Parathyroid adenoma (tissue), 2 donors: Measurements from ENCODE around the gene TRIOBP.
A peak's percentile ranks its signal among the peaks of the same experiment; 100 is the strongest.
"Not testable (repeated sequence)": the region's sequence is repeated elsewhere in the genome, so short reads cannot be mapped to it uniquely, and the experiment has no call there.

Experiments used
- H2AFZ ChIP-seq: fragments of 300-600 bp; sonication (generic); one replicate; pipeline ENCODE4 v1.7.0; 2017; ENCODE audit warnings: antibody characterized with exemption, mild to moderate bottlenecking
- H3K27ac ChIP-seq: fragments of 300-600 bp; sonication (generic); one replicate; pipeline ENCODE4 v1.7.0; 2017
- H3K27me3 ChIP-seq: fragments of 300-600 bp; sonication (generic); one replicate; pipeline ENCODE4 v1.7.0; 2017; ENCODE audit warnings: low read length; ENCODE audit not compliant: control insufficient read depth, insufficient read depth
- H3K36me3 ChIP-seq: fragments of 300-600 bp; sonication (generic); one replicate; pipeline ENCODE4 v1.7.0; 2017; ENCODE audit warnings: low read length; ENCODE audit not compliant: control insufficient read depth, insufficient read depth
- H3K4me1 ChIP-seq: fragments of 300-600 bp; sonication (generic); one replicate; pipeline ENCODE4 v1.7.0; 2017; ENCODE audit warnings: control low read depth
- H3K4me2 ChIP-seq: fragments of 300-600 bp; sonication (generic); one replicate; pipeline ENCODE4 v1.7.0; 2017; ENCODE audit warnings: low read length
- H3K4me3 ChIP-seq: fragments of 300-600 bp; sonication (generic); one replicate; pipeline ENCODE4 v1.7.0; 2017; ENCODE audit warnings: low read depth, low read length
- H3K79me2 ChIP-seq: fragments of 300-600 bp; sonication (generic); one replicate; pipeline ENCODE4 v1.7.0; 2017; ENCODE audit warnings: control low read depth
- H3K9ac ChIP-seq: fragments of 300-600 bp; sonication (generic); one replicate; pipeline ENCODE4 v1.7.0; 2017; ENCODE audit warnings: mild to moderate bottlenecking
- H3K9me3 ChIP-seq: fragments of 300-600 bp; sonication (generic); one replicate; pipeline ENCODE4 v1.7.0; 2017; ENCODE audit warnings: low read length; ENCODE audit not compliant: control insufficient read depth
- CTCF ChIP-seq: fragments of 300-600 bp; sonication (generic); IDR thresholded peaks from one replicate; pipeline ENCODE4 v1.7.0; 2017; ENCODE audit warnings: antibody characterized with exemption, mild to moderate bottlenecking
- donor health status: primary hyperparathyroidism.

The TRIOBP gene

DNA sequence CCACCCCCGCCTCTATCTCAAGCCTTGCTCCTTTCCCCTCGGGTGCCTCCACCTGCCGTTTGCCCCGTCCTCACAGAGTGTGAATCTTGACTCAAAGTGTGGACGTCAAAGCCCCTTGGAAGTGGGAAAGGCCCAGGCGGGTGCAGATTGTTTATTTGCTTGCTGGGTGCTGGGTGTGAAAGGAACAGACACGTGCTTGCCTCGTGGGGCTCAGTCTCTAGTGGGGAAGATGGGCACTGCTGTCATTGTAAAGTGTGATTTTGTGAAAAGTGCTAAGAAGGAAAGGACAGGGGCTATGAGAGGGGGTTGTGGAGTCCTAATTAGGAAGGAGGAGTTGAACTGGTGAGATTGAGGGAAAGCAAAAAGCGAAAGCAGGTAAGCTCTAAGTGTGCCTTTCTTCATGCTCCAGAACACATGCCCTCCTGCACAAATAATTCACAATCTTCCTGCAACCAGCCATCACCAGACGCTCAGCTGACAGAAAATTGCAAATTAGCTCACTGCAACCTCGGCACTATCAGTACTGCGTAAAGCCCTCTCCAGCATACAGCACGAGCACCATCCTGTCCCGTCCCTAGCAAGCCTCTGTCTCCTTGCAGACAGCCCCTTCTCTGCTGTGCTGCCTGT lies 101.1 kb downstream of the TRIOBP start:
- Histone ChIP-seq H3K9ac (no peak overlapping the region), H3K36me3 (no peaks in the 10 kb centered on the region), H3K27ac (no peak overlapping the region), H3K79me2 (no peaks in the 10 kb centered on the region), H3K4me1 (no peaks in the 10 kb centered on the region), H3K9me3 (no peaks in the 10 kb centered on the region), H2AFZ (no peak overlapping the region), H3K27me3 (no peaks in the 10 kb centered on the region), H3K4me3 (no peak overlapping the region), H3K4me2 (no peak overlapping the region)
- no peak for TF ChIP-seq CTCF

- not testable (repeated sequence) for H3K79me2 ChIP-seq, H3K9ac ChIP-seq, H3K36me3 ChIP-seq, H3K27me3 ChIP-seq, H3K9me3 ChIP-seq, H3K4me2 ChIP-seq, H3K4me1 ChIP-seq, H3K4me3 ChIP-seq, H2AFZ ChIP-seq, H3K27ac ChIP-seq
Measured at GRCh38 chr22:37799979-37800378, 103.1 kb downstream of the TRIOBP start.

DNA sequence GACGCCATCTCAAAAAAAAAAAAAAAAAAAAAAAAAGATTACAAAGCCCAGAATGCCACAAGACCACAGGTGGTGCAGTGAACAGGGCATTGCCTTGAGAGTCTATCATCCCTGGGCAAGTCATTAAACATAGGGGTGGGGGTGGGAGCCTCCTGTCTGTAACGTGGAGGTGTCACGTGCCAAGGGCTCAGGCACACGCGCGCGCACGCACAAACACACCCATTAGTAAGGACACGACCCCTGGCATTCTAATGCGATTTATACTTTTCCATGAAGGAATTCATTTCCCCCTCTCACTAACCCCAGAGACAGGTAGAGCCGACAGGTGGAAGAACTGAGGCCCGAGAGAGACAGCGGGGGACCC lies 105.1 kb downstream of the TRIOBP start:
- peaks cover 5% of the 10 kb centered on the region for H3K4me1 ChIP-seq
- H3K9me3 ChIP-seq, result no peaks in the 10 kb centered on the region
- H3K4me2 ChIP-seq, result peak overlapping the region; percentile 98
- peak overlapping the region; percentile 53 for H3K9ac ChIP-seq
- H3K27me3 ChIP-seq, result no peaks in the 10 kb centered on the region
- peak overlapping the region; percentile 77 for H3K4me3 ChIP-seq
- H3K79me2 ChIP-seq, result no peaks in the 10 kb centered on the region
- no peak for TF ChIP-seq CTCF
- H2AFZ ChIP-seq, result peak overlapping the region; percentile 92
- H3K27ac ChIP-seq, result peak overlapping the region; percentile 60
- H3K36me3 ChIP-seq, result no peaks in the 10 kb centered on the region

- Histone ChIP-seq H3K4me2 (peak overlapping the region; percentile 98), H3K27me3 (no peaks in the 10 kb centered on the region), H3K4me3 (peak overlapping the region; percentile 77), H3K27ac (peak overlapping the region; percentile 60), H3K36me3 (no peaks in the 10 kb centered on the region), H3K79me2 (no peaks in the 10 kb centered on the region), H3K4me1 (peaks cover 5% of the 10 kb centered on the region), H2AFZ (peak overlapping the region; percentile 92), H3K9ac (peak overlapping the region; percentile 53), H3K9me3 (no peaks in the 10 kb centered on the region)
- no peak for TF ChIP-seq CTCF
Measured at GRCh38 chr22:37802310-37803194, 105.7 kb downstream of the TRIOBP start.

DNA sequence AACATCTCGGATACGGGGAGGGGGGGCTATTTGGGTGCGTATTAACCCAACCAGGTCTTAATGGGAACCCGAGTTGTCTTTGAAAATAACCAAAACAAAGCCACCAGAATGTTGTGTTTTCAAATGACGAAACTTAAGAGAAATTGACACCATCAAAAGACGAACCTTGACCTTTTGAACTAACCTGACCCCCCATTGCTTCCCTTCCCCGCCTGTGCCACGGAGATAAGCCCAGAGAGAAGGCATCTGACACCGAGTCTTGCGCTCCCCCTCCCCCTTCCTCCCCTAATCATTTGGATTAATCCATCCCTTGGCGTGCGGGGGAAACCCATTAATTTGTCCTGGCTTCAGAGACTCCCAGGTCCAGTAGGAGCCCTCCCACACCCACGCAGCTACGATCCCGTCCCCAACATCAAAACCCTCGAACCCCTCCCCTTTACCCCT lies 106.4 kb downstream of the TRIOBP start:
- H3K27ac ChIP-seq, result no peak overlapping the region
- no peak overlapping the region for H2AFZ ChIP-seq
- no peaks in the 10 kb centered on the region for H3K9me3 ChIP-seq
- H3K4me2 ChIP-seq, result peak overlapping the region; percentile 98
- peak overlapping the region; percentile 77 for H3K4me3 ChIP-seq
- no peak overlapping the region for H3K9ac ChIP-seq
- TF ChIP-seq CTCF, result no peak
- H3K36me3 ChIP-seq, result no peaks in the 10 kb centered on the region
- no peaks in the 10 kb centered on the region for H3K79me2 ChIP-seq
- H3K27me3 ChIP-seq, result no peaks in the 10 kb centered on the region
- H3K4me1 ChIP-seq, result peaks cover 5% of the 10 kb centered on the region
